ENCODE measurements around the gene UQCRQ. TPM values are rescaled to one million over a fixed set of nuclear protein-coding genes. Genes with fewer than 3 reads are reported as not detected.

UQCRQ gene
- total and polyA plus RNA-seq, 2 of the 13 experiments (the other 11 are each of a cell fraction or from before 2014, with no cell fraction given) = 257 to 575 TPM

- TF ChIP-seq ZBTB49 (CRISPR knock-in tag; IDR thresholded peaks at IDR 0.05; ENCODE audit: borderline replicate concordance) (no peak), SNAPC2 (CRISPR knock-in tag; IDR thresholded peaks at IDR 0.05) (peak; percentile 89), PHF5A (CRISPR knock-in tag; IDR thresholded peaks at IDR 0.05; ENCODE audit: low read depth, unreplicated experiment) (peak; percentile 79), ZNF329 (CRISPR knock-in tag; IDR thresholded peaks at IDR 0.05; ENCODE audit: low read depth) (no peak), SOX5 (CRISPR knock-in tag; IDR thresholded peaks at IDR 0.05; ENCODE audit: borderline replicate concordance) (peak; percentile 72), ZNF256 (CRISPR knock-in tag; conservative IDR thresholded peaks at IDR 0.05) (no peak; the same call in 1 of the 2 replicates), ZNF710 (CRISPR knock-in tag; IDR thresholded peaks at IDR 0.05; ENCODE audit: borderline replicate concordance) (peak; percentile 63; the same call in 1 of the 2 replicates), USF2 (IDR thresholded peaks at IDR 0.05; ENCODE audit: low read depth, low read length) (no peak), USF2 (CRISPR knock-in tag; IDR thresholded peaks at IDR 0.05; ENCODE audit: borderline replicate concordance) (no peak), ZNF775 (CRISPR knock-in tag; IDR thresholded peaks at IDR 0.05; ENCODE audit: borderline replicate concordance) (no peak), ZNF224 (CRISPR knock-in tag; IDR thresholded peaks at IDR 0.05) (peak; percentile 84; the same call in 1 of the 2 replicates), NR2F1 (CRISPR knock-in tag; IDR thresholded peaks at IDR 0.05) (peak in 1 of 2 experiments; percentile 13; a peak in 1 of 4 replicates), ZNF331 (CRISPR knock-in tag; IDR thresholded peaks at IDR 0.05) (peak; percentile 65), PITX1 (CRISPR knock-in tag; IDR thresholded peaks at IDR 0.05) (peak; percentile 84), ZNF629 (CRISPR knock-in tag; conservative IDR thresholded peaks at IDR 0.05) (no peak; the same call in 1 of the 2 replicates), WIZ (CRISPR knock-in tag; IDR thresholded peaks at IDR 0.05) (peak; percentile 13; the same call in 1 of the 2 replicates)
Observed at GRCh38 chr5:132866342-132867045, at the start of gene UQCRQ, which contains the start of gene GDF9 (continued).
